NT2/D1 (cell line): Measurements from ENCODE around the gene OGG1.

Experiments used
- YY1 ChIP-seq: IDR thresholded peaks from 2 replicates; pipeline ENCODE4 v1.6.1; 2011; ENCODE audit not compliant: insufficient read length, insufficient read depth
- ZNF274 ChIP-seq: IDR thresholded peaks from 2 replicates; pipeline ENCODE4 v1.6.1; 2011; ENCODE audit warnings: mild to moderate bottlenecking, low read depth, low read length

- TF ChIP-seq ZNF274 (no peak), YY1 (no peak)
These were observed 35.9 kb downstream of the OGG1 start for GRCh38 chr3:9785602-9786001.
